Activated CD4-positive, alpha-beta T cell treated with anti-CD3 and anti-CD28 coated beads, Interleukin-2, amount 10 ng/mL, durations not matched to agents 7 days and 5 days (primary cell): ENCODE results near the gene SPAG9. TPM values are rescaled to one million over a fixed set of nuclear protein-coding genes. Genes with fewer than 3 reads are reported as not detected.

Experiments used
- CTCF ChIA-PET: fragments of 350-600 bp; sonication (Branson Sonifier 250); formaldehyde crosslinking; loops from one replicate; lab custom pipeline; 2021; ENCODE audit warnings: antibody characterized with exemption; lab: Charles Lee
- POLR2A ChIA-PET: fragments of 350-600 bp; sonication (Branson Sonifier 250); formaldehyde crosslinking; loops from one replicate; lab custom pipeline; 2021; ENCODE audit warnings: antibody characterized with exemption; lab: Charles Lee
- DNase-seq: peaks from one replicate; pipeline ENCODE4 v3.0.0-alpha.2; 2020
- H3K27ac Mint-ChIP-seq: one replicate; pipeline ENCODE4 v1.8.0; 2021; ENCODE audit warnings: mild to moderate bottlenecking, moderate library complexity, mixed read lengths
- H3K27me3 Mint-ChIP-seq: one replicate; pipeline ENCODE4 v1.8.0; 2021; ENCODE audit warnings: mixed read lengths
- H3K36me3 Mint-ChIP-seq: one replicate; pipeline ENCODE4 v1.8.0; 2021; ENCODE audit warnings: low read depth, mixed read lengths
- H3K4me1 Mint-ChIP-seq: one replicate; pipeline ENCODE4 v1.8.0; 2021; ENCODE audit warnings: mixed read lengths
- H3K4me3 Mint-ChIP-seq: one replicate; pipeline ENCODE4 v1.8.0; 2021; ENCODE audit warnings: mild to moderate bottlenecking, moderate library complexity, mixed read lengths
- H3K9me3 Mint-ChIP-seq: one replicate; pipeline ENCODE4 v1.8.0; 2021; ENCODE audit warnings: mixed read lengths
- total RNA-seq, 2 experiments: library from RNA; stranded (reverse); gene quantifications; one replicate each; pipeline ENCODE4 v1.2.3, GENCODE V29; 2021

SPAG9 gene
- total RNA-seq, 2 experiments from 2014 or later: 43.6 to 58.5 TPM

DNA sequence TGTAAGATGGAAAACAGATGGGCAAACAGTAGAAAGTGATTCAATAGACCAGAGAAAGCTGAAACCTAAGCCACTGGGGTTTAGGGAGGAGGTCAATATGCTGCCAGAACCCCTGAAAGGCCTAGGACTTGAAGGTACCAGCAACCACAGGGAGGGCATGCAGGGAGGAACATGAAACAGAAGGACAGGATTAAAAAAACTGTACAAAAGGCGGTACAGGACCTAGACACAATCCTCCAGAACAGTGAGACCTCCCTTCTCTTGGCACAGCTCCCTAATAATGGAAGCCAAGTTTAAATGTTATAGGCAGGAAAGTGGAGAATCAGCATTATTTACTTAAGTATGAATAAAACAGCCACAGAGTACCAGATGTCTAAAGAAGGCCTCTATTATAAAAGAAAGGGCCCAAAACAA lies 105.5 kb downstream of the SPAG9 start:
- ChIA-PET CTCF (no interaction called here), POLR2A (no interaction called here)
- H3K27ac Mint-ChIP-seq: peak overlapping the region; percentile 28
- H3K36me3 Mint-ChIP-seq: peaks cover 18% of the 10 kb centered on the region
- H3K4me1 Mint-ChIP-seq: peaks cover 4% of the 10 kb centered on the region
- DNase-seq: no peak
- no peak overlapping the region for H3K4me3 Mint-ChIP-seq
- H3K9me3 Mint-ChIP-seq: no peaks in the 10 kb centered on the region
- no peaks in the 10 kb centered on the region for H3K27me3 Mint-ChIP-seq

DNA sequence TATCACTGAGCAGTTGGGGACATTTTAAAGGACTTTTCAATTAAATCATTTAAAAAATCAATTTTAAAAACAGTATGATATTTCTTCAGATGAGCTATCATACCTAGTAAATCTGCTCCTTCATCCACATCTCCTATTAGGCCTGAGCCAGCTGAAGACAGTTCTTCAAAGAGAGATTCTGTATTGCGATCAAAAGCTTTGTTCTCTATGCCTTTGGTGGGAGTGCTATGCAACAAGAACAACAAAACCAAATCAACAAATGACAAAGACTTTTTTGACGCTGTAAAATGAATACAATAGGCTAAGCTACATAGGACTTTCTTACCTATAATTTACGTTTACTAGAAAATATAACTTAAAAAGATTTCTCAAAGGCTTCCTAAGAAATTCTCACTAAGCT lies 106.5 kb downstream of the SPAG9 start:
- no peaks in the 10 kb centered on the region for H3K9me3 Mint-ChIP-seq
- peaks cover 4% of the 10 kb centered on the region for H3K4me1 Mint-ChIP-seq
- H3K27me3 Mint-ChIP-seq: no peaks in the 10 kb centered on the region
- DNase-seq: no peak
- H3K36me3 Mint-ChIP-seq: peaks cover 13% of the 10 kb centered on the region
- H3K4me3 Mint-ChIP-seq: no peak overlapping the region
- POLR2A ChIA-PET: no interaction called here
- no peak overlapping the region for H3K27ac Mint-ChIP-seq
- CTCF ChIA-PET: interaction anchor here (0.7 to 1.5 kb wide), 2 partner anchors 12 to 20 kb away, joined by 3 to 4 read pairs; no protein-coding TSS in a partner anchor

DNA sequence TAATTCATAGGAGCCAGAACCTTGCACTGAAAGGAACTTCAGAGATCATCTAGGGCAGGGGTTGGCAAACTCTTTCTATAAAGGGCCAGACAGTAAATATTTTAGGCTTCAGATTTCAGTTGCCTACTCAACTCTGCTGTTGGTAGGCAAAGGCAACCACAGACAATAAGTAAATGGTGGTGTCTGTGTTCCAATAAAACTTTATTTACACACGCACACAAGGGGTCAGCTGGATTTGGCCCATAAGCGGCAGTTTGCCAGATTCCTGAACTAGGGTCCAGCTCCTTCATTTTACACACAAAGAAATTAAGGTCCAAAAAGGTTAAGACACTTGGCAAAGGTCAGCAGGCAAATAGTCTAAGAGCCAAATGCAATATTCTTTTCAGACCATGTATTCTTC lies 107.3 kb downstream of the SPAG9 start:
- H3K27ac Mint-ChIP-seq: no peak overlapping the region
- H3K36me3 Mint-ChIP-seq: peaks cover 12% of the 10 kb centered on the region
- no peaks in the 10 kb centered on the region for H3K9me3 Mint-ChIP-seq
- ChIA-PET POLR2A (no interaction called here), CTCF (interaction anchor here (1.0 to 1.7 kb wide), 4 partner anchors 9 to 18 kb away, joined by 3 to 5 read pairs (median 4); no protein-coding TSS in a partner anchor)
- H3K4me3 Mint-ChIP-seq: no peak overlapping the region
- peaks cover 4% of the 10 kb centered on the region for H3K4me1 Mint-ChIP-seq
- DNase-seq: no peak
- H3K27me3 Mint-ChIP-seq: no peaks in the 10 kb centered on the region

DNA sequence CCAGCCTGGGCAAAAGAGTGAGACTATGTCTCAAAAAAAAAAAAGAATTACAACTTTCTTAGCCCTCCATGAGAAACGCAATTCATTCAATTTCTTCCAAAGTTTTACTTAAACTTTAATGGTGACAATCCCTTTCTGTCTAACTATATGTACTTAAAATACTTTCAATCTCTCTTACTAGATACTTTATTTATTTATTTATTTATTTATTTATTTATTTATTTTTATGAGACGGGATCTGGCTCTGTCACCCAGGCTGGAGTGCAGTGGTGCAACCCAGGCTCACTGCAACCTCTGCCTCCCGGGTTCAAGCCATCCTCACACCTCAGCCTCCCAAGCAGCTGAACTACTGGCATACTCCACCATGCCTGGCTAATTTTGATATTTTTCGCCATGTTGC lies 108.1 kb downstream of the SPAG9 start:
- no peak overlapping the region for H3K4me3 Mint-ChIP-seq
- POLR2A ChIA-PET: no interaction called here
- CTCF ChIA-PET: interaction anchor here (1.0 to 1.7 kb wide), 3 partner anchors 8 to 17 kb away, joined by 3 to 5 read pairs (median 4); no protein-coding TSS in a partner anchor
- H3K9me3 Mint-ChIP-seq: no peaks in the 10 kb centered on the region
- no peaks in the 10 kb centered on the region for H3K27me3 Mint-ChIP-seq
- peaks cover 12% of the 10 kb centered on the region for H3K36me3 Mint-ChIP-seq
- no peak overlapping the region for H3K27ac Mint-ChIP-seq
- no peak for DNase-seq
- H3K4me1 Mint-ChIP-seq: peaks cover 4% of the 10 kb centered on the region

DNA sequence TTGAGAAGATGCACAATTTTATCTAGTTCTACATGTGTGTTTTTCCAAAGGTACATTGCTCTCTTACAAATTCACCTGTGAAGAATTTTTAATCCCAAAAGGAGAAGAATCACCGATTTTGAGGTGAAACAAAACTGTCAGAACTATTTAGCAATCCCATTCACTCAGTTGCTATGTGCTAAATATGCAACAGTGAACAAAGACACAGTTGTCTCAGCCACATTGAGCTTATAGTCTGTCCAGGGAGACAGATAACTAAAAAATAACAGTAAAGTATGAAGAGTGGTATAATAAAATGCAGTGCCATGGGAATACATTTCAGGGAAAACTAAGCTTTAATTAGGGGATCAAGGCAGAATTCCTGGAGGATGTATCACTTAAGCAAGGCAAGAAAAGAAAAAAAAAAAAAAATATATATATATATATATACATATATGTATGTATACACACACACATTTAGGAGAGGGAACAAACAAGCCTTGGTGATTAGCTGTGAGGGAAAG lies 110.4 kb downstream of the SPAG9 start:
- Mint-ChIP-seq H3K4me3 (no peak overlapping the region), H3K27me3 (no peaks in the 10 kb centered on the region), H3K27ac (no peak overlapping the region), H3K4me1 (peaks cover 3% of the 10 kb centered on the region), H3K9me3 (no peaks in the 10 kb centered on the region), H3K36me3 (peaks cover 9% of the 10 kb centered on the region)
- ChIA-PET POLR2A (interaction anchor here (0.7 kb wide), 1 partner anchor 12 kb away, joined by 5 read pairs; no protein-coding TSS in a partner anchor), CTCF (interaction anchor here (0.6 to 1.0 kb wide), 2 partner anchors 9 to 294 kb away, joined by 3 to 4 read pairs; no protein-coding TSS in a partner anchor)
- no peak for DNase-seq

DNA sequence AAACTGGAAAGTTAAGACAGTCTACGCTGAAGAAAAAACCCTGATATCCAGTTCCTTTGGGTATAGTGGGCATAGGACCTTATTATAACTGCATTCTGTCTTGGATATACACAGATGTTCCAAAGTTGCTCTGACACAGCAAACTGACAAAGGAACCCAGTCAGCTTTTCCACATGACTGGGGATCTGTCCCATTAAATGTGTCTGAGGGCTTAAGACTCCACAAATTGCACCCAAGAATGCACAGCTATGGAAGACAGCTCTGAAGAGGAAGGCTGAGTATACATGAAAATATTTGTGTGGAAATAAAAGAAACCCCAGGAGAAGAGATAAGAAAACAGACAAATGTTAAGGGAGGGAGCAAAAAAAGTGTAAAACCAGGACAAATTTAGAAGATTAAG lies 114.1 kb downstream of the SPAG9 start:
- no peaks in the 10 kb centered on the region for H3K9me3 Mint-ChIP-seq

DNA sequence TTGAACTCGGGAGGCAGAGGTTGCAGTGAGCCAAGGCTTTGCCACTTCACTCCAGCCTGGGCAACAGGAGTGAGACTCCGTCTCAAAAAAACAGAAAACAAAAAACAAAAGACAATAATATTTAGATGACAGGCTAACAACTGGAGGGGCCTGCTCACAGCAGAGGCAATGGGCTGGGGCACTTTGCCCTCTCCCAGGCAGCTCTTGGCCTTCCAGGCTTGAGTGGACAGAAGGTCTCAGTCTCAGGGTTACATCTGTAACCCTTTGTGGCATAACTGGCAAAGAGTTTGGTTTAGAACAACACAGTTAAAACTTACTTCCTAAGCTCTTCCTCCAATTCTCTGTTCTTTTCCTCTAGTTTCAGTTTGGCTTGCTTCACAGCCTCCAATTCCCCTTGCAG lies 114.9 kb downstream of the SPAG9 start:
- no peaks in the 10 kb centered on the region for H3K9me3 Mint-ChIP-seq
- no peak for DNase-seq
- peaks cover 21% of the 10 kb centered on the region for H3K36me3 Mint-ChIP-seq
- no peak overlapping the region for H3K27ac Mint-ChIP-seq
- H3K4me3 Mint-ChIP-seq: no peak overlapping the region
- H3K4me1 Mint-ChIP-seq: peaks cover 6% of the 10 kb centered on the region
- ChIA-PET POLR2A (no interaction called here), CTCF (interaction anchor here (1.3 kb wide), 1 partner anchor 17 kb away, joined by 6 read pairs; no protein-coding TSS in a partner anchor)
- H3K27me3 Mint-ChIP-seq: no peaks in the 10 kb centered on the region

More for the DNA sequence above, 114.1 kb downstream of the SPAG9 start:
- Mint-ChIP-seq H3K4me3 (no peak overlapping the region), H3K4me1 (no peaks in the 10 kb centered on the region), H3K36me3 (peaks cover 14% of the 10 kb centered on the region), H3K27me3 (no peaks in the 10 kb centered on the region), H3K27ac (no peak overlapping the region)
- POLR2A ChIA-PET: no interaction called here
- CTCF ChIA-PET: interaction anchor here (0.7 kb wide), 1 partner anchor 70 kb away, joined by 3 read pairs; no protein-coding TSS in a partner anchor
- no peak for DNase-seq

DNA sequence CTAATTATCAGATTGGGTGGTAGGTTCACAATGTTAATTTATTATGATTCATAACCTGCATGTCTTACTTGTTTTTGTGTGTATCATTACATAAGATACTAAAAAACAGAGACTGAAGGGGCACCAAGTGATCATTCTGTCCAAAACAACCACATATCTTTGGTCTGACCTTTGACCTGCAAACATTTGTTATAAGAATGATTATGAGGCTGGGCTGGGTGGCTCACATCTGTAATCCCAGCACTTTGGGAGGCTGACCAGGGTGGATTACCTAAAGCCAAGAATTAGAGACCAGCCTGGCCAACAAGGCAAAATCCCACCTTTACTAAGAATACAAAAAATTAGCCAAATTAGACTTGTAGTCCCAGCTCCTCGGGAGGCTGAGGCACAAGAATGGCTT lies 116.4 kb downstream of the SPAG9 start:
- no peak for DNase-seq
- ChIA-PET POLR2A (no interaction called here), CTCF (interaction anchor here (0.5 to 1.3 kb wide), 6 partner anchors 9 to 299 kb away, joined by 4 to 6 read pairs (median 4); partner anchors contain the start of gene NME1)
- no peaks in the 10 kb centered on the region for H3K27me3 Mint-ChIP-seq
- peaks cover 6% of the 10 kb centered on the region for H3K4me1 Mint-ChIP-seq
- no peaks in the 10 kb centered on the region for H3K9me3 Mint-ChIP-seq
- H3K36me3 Mint-ChIP-seq: peaks cover 21% of the 10 kb centered on the region
- no peak overlapping the region for H3K27ac Mint-ChIP-seq
- H3K4me3 Mint-ChIP-seq: no peak overlapping the region

DNA sequence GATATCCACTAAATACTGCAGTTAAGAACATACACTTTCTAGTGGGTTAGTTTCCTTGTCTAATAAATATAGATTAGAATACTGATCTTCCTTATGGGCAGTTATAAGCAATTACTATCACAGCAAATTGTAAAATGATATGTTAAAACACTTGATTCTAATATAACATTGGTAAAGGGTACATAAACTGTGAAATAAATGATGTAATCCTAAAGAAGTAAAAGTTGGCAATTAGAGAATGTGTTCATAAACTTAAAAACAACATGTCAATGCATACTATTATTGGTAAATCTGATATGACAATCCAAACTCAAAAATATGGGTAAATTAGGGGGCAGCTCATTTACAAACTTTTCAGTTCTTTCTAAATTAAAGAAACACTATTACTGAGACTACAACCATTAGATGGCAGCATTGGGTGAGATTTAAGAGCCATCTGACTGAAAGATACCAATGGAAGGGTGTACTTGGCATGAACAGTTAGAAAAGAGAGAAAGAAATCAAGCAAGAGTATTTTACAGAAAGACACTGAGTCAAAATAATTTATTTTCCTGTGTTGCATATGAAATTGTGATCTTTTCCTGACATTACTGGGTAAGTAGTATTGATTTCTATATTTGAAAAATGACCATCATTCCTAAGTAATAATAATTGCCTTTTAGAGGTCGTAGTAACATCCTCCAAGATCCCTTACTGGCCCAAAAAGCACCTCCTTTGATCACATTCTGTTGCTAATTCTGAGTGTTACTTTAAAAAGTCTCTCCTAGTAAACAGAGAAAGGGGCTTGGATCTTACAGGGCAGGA lies 119.6 kb downstream of the SPAG9 start:
- Mint-ChIP-seq H3K9me3 (no peaks in the 10 kb centered on the region), H3K27me3 (no peaks in the 10 kb centered on the region), H3K4me1 (peaks cover 6% of the 10 kb centered on the region), H3K4me3 (no peak overlapping the region), H3K27ac (no peak overlapping the region), H3K36me3 (peaks cover 28% of the 10 kb centered on the region)
- CTCF ChIA-PET: interaction anchor here (0.5 to 3.2 kb wide), 5 partner anchors 12 to 152 kb away, joined by 3 to 15 read pairs (median 4); partner anchors contain the start of genes NME1 and TOB1
- peak; percentile 64 for DNase-seq
- POLR2A ChIA-PET: no interaction called here

DNA sequence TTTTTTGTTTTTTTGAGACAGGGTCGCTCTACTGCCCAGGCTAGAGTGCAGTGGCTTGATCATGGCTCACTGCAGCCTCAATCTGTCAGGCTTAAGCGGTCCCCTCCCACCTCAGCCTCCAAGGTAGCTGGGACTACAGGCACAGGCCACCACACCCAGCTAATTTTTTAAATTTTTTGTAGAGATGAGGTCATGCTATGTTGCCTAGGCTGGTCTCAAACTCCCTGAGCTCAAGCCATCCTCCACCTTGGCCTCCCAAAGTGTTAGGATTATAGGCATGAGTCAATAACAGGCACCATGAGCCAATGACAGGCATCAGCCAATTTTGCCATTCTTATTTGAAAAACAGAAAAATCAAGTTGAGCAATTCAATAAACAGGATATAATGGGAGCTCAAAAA lies 125.0 kb downstream of the SPAG9 start:
- Mint-ChIP-seq H3K9me3 (no peaks in the 10 kb centered on the region), H3K27me3 (no peaks in the 10 kb centered on the region), H3K4me3 (no peak overlapping the region), H3K36me3 (peaks cover 47% of the 10 kb centered on the region), H3K27ac (no peak overlapping the region), H3K4me1 (no peaks in the 10 kb centered on the region)
- POLR2A ChIA-PET: no interaction called here
- no peak for DNase-seq
- CTCF ChIA-PET: interaction anchor here (1.1 kb wide), 1 partner anchor 17 kb away, joined by 3 read pairs; no protein-coding TSS in a partner anchor

DNA sequence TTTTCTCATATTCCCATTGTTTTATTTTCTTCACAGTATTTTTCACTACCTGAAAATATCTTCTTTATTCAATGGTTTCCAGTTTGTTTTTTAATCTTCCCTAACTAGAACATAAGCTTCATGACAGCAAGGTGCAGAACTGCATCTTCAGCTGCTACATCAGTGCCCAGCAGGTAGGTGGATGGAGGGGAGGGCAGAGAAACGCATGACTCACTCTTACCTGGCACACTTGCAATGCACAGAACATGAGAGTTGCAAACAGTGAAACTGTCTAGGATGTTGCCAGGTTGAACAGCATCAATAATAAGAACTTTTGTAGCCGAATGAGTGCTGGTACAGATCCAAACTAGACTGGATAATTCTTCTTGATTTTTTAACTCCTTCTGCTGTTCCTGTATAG lies 127.1 kb downstream of the SPAG9 start:
- H3K36me3 Mint-ChIP-seq: peaks cover 51% of the 10 kb centered on the region
- H3K4me3 Mint-ChIP-seq: no peak overlapping the region
- no peaks in the 10 kb centered on the region for H3K9me3 Mint-ChIP-seq
- no peak overlapping the region for H3K27ac Mint-ChIP-seq
- POLR2A ChIA-PET: no interaction called here
- H3K27me3 Mint-ChIP-seq: no peaks in the 10 kb centered on the region
- no peaks in the 10 kb centered on the region for H3K4me1 Mint-ChIP-seq
- DNase-seq: no peak
- CTCF ChIA-PET: no interaction called here

DNA sequence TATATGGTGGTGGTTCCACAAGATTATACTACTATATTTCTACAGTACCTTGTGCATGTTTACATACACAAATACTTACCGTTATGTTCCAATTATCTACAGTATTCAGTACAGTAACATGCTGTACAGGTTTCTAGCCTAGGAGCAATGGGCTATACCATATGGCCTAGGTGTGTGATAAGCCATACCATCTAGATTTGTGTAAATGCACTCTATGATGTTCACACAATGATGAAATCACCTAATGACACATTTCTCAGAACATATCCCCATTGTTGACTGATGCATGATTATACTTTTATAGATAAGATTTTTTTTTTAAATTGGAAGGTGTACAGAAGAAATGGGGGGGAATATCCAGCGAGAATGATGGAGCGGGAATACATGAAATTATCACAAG lies 131.5 kb downstream of the SPAG9 start:
- POLR2A ChIA-PET: no interaction called here
- H3K36me3 Mint-ChIP-seq: peaks cover 45% of the 10 kb centered on the region
- no peak overlapping the region for H3K4me3 Mint-ChIP-seq
- no peak overlapping the region for H3K27ac Mint-ChIP-seq
- no peaks in the 10 kb centered on the region for H3K27me3 Mint-ChIP-seq
- H3K4me1 Mint-ChIP-seq: no peaks in the 10 kb centered on the region
- H3K9me3 Mint-ChIP-seq: no peaks in the 10 kb centered on the region
- no peak for DNase-seq
- CTCF ChIA-PET: interaction anchor here (0.6 kb wide), 1 partner anchor 464 kb away, joined by 3 read pairs; no protein-coding TSS in a partner anchor

DNA sequence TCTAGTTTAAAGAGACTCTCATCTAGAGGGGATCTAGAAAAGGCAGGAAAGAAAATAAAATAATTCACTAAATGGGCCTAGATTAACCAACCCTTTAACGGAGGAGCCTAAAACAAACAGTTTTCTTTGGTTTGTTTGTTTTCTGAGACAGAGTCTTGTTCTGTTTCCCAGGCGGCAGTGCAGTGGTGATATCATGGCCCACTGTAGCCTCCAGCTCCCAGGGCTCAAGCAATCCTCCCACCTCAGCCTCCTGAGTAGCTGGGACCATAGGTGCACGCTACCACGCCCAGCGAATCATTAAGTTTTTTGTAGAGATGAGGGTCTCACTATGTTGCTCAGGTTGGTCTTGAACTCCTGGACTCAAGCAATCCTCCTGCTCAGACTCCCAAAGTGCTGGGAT lies 132.2 kb downstream of the SPAG9 start:
- H3K4me3 Mint-ChIP-seq: no peak overlapping the region
- peaks cover 39% of the 10 kb centered on the region for H3K36me3 Mint-ChIP-seq
- ChIA-PET POLR2A (no interaction called here), CTCF (interaction anchor here (0.6 kb wide), 1 partner anchor 152 kb away, joined by 3 read pairs; no protein-coding TSS in a partner anchor)
- H3K9me3 Mint-ChIP-seq: no peaks in the 10 kb centered on the region
- DNase-seq: no peak
- no peak overlapping the region for H3K27ac Mint-ChIP-seq
- no peaks in the 10 kb centered on the region for H3K4me1 Mint-ChIP-seq
- no peaks in the 10 kb centered on the region for H3K27me3 Mint-ChIP-seq
